HG02642 (cell line): ENCODE data around the gene PISD.
"Not testable (repeated sequence)": the region's sequence is repeated elsewhere in the genome, so short reads cannot be mapped to it uniquely, and the experiment has no call there.

Experiments
- ATAC-seq: cut with Tn5 transposase; IDR thresholded peaks from one replicate; pipeline ENCODE4 v1.9.1; 2021; ENCODE audit warnings: mild to moderate bottlenecking; ENCODE audit not compliant: unreplicated experiment, poor library complexity

The PISD gene

DNA sequence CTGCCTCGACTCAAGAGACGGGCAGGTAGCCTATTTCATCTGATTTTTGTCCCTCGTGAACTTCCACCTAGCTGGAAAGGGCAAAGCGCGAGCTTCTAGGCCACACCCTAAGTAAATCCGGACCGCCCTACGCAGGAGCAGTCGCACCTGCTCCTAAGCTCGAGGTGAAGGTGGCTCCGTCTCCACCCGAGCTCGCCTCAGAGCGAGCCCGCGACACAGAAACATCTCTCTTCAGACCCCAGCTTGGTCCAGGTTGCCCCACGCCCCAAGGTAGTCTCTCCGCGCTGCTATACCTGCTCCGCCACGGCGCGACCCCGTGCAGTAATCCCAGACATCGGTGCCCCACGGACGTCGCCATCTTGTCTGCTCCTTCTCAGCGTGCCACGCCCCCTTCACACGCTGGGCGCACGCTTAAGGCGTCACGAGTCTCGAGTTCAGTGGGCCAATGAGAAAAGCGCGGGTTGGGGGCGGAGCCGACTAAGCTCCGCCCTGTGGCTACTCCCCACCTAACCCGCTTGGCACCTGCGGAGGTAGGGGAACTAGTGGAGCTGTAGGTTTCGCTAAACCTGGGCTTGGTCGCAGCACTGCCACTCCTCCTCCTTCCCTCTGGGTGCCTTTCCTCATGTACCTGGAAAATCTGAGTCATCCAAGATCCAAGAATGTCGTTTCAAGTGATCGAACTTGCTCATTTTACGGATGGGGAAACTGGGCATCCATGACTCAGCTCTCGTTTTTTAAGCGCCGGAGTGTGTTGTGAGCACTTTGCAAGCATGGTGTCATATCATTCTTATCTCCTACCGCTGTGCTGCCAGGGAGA is at the start of gene PISD:
Gene PISD (minus strand): TSS at position 365 of the 817 bp plus-strand sequence. CDS start 7 bp downstream, at position 358.
- peak; percentile 88 for ATAC-seq

DNA sequence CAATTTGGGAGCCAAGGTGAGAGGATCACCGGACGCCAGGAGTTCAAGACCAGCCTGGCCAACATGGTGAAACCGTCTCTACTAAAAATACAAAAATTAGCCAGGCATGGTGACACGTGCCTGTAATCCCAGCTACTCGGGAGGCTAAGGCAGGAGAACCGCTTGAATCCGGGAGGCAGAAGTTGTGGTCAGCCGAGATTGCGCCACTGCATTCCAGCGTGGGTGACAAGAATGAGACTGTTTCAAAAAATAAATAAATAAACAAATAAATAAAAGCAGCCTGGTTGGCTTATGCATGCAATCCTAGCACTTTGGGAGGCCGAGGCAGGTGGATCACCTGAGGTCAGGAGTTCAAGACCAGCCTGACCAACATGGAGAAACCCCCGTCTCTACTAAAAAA is 49.2 kb upstream of the PISD start:
- not testable (repeated sequence) for ATAC-seq

DNA sequence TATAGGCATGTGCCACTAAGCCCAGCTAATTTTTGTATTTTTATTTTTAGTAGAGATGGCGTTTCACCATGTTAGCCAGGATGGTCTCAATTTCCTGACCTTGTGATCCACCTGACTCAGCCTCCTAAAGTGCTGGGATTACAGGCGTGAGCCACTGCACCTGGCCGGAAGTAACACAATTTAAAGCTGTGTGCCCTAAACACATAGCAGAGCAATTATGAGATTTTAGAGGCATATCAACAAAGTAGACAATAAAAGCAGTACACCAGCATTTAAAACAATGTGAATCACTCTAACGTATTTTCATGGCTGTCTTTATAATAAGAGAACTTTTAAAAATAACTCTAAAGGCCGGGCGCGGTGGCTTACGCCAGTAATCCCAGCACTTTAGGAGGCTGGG is 45.5 kb upstream of the PISD start:
- no peak for ATAC-seq

DNA sequence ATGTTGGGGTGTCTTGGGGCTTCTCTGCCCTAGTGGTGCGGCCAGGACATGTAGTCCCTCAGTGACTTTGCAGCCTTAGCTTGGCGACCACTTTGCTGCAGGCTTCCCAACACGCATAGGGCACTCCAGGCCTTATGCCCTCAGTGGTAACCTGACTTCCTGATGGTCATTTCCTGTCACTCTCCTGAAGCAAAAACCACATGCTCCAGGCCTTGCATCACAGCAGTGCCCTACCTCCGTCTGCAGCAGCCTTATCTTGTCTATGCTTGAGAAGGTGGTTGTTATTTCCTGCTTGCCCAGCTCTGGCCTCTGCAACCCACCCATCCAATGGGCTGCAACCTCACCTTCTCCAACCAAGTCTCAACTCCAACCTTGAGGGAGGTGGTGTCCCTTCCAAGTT is 33.4 kb upstream of the PISD start:
- no peak for ATAC-seq

DNA sequence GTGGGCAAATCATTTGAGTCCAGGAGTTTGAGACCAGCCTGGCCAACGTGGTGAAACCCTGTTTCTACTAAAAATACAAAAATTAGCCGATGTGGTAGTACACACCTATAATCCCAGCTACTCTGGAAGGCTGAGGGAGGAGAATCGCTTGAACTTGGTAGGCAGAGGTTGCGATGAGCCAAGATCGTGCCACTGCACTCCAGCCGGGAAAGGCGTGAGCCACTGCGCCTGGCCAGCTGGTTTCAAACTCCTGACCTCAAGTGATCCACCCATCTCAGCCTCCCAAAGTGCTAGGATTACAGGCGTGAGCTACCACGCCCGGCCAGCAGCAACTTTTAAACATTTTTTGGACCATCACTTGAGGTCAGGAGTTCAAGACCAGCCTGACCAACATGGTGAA is 32.0 kb upstream of the PISD start:
- ATAC-seq: not testable (repeated sequence)

DNA sequence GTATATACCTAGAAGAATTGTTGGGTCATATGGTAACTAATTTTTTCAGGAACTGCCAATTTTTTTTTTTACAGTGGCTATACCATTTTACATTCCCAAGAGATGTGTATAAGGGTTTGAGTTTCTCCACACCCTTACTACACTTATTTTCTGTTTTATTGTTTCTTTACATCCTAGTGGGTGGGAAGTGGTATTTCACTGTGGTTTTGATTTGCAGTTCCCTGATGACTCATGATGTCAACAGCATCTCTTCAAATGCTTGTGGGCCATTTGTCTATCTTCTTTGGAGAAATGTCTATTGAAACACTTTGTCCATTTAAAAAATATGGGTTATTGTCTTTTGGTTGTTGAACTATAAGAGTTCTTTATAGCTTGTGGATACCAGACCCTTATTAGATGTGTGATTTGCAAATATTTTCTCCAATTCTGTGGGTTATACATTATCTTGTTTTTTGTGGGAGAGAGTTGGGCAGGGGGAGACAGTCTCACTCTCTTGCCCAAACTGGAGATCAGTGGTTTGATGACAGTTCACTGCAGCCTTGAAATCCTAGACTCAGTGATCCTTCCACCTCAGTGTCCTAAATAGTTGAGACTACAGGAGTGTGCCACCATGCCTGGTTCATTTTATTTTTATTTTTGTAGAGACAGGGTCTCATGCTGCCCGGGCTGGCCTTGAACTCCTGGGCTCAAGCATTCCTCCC is 30.3 kb upstream of the PISD start:
- ATAC-seq: no peak

DNA sequence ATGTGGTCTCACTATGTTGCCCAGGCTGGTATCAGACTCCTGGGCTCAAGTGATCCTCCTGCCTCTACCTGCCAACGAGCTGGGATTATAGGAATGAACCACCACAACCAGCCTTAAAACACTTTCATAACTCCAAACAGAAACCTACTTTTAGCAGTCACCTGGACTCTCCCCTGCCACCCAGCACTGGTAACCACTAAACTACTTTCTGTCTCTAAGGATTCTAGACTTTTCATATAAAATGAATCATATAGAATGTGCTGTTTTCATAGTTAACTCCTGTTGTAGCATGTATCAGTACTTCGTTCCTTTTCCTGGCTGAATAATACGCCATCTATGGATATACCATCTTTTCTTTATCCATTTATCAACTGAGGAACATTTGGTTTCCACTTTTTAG is 29.4 kb upstream of the PISD start:
- ATAC-seq: no peak

DNA sequence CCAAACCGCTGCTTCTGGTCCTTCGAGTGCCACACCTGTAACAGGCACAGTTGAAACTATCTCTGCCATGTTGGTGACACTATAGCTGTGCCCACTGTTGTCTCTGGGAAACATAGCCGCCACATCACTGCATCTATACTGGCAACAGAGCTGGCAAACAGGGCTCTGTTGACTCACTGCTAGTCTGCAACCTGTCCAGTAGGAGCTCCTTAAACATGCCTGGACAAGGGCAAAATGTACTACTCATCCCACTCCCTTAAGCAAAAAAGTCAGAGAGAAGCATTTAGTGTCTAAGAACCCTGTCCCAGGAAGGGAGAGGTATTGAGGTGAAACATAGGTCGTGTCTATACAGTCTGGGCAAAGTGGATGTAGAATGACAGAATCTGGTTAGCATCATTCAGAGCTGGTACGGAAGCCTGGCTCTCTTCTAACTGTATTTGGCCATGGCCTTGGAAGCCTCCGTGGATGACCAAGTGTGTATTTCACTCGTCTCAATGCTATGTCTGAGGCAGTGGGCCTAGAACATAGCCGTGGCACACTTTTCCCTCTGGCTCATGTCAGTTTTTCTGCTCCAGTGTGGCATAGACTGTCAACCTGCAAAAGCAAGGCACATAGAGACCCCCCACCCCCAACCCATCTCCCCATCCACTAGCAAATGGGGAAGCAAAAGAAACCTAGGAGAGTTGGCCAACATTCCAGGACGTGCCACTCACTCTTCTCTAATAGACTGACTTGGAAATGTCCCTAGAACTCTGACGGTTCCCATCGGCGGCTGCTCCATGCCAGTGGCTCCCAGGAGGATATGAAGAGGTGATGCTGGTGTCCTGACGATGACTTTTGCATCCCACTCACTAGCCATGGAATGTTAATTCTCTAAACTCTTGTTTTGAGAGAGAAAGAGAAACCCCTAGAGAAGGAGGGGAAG is 21.4 kb upstream of the PISD start:
- ATAC-seq: no peak

DNA sequence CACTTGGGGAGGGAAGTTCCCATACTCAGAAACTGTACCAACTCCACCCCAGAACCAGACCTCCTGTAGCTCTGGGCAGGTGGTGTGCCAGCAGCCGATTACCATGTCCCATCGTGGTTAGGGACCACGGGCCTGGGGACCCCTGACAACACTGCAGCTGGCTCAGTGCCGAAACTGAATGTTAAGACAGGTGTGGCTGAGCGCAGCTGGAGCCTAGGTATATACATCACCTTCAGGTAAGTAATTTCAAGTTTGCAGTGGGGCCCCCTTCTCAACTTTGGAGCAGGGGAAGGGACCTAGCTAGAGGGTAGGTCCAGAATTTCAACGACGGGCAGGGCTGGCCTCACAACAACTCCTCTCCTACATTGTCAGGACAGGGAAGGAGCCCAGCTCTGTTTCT is 20.7 kb upstream of the PISD start:
- no peak for ATAC-seq

DNA sequence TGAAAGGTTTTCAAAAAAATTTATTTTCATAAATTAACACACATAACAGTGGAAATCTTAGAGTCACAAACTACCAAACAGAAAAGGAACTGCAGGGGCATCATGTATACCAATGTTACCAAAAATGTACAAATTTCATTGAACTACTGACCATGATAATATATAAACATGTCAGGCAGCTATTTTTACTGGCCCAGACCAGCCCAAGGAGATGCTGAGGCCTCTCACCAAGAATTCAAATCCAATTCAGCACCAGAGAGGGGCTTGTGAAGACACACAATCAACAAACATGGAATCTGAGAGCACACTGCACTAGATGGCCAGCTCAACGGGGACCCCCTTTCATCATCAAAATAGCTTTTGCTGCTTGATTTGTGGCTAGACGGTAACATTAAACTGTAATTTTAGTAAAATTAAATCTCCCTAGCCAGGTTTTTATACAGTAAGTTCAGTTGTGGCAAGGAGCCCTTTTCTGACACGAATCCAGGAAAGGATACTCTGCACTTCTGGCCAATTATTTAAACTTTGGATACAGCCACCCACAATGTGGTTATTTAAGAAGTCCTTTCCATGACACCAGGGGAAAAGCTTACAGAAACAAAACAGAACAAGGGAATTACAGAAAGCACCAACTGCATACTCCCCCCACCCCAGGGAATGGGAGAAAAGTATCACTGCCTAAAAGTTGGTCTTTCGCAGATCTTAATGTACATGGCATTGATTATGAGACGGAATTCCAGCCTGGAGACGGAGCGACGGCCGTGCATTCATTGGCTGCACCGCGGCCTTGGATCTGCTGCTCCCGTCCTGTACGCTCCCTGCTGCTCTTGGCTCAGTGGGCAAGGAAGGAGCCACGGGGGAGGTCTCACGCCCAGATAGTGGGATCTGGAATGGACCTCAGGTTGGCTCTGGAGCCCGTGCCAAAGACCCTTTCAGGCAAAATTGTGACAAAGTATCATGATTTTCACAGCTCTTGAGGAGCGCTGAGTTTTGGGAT is 19.6 kb upstream of the PISD start:
- no peak for ATAC-seq

DNA sequence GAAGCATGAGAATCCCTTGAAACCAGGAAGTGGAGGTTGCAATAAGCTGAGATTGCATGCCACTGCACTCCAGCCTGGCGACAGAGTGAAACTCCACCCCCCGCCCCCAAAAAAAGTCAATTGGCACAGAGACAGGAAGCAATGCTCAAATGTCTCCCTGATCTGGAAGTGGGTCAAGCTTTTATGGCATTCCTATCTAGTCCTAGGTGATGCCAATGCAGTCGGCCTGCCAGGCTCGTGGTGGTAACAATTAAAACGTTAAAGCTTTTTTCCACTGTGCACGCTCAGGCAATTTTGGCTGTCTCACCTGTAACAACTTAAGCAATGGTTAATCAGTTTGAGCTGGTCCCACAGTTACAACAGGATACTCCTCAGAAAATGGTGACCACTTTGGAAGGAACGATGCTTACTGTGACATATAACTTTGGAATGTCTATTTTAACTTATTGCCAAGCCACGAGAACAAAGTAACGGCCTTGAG is 18.9 kb upstream of the PISD start:
- ATAC-seq: no peak

DNA sequence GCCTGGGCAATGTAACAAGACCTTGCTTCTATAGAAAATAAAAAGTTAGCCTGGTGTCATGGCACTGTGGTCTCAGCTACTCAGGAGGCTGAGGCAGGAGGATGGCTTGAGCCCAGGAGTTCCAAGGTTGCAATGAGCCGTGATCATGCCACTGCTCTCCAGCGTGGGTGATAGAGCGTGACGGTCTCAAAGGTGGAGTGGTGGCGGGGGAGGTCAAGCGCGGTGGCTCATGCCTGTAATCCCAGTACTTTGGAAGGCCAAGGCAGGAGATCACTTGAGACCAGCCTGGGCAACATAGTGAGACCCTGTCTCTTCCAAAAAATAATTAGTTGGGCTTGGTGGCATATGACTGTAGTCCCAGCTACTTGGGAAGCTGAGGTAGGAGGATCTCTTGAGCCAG is 16.7 kb upstream of the PISD start:
- ATAC-seq: no peak

DNA sequence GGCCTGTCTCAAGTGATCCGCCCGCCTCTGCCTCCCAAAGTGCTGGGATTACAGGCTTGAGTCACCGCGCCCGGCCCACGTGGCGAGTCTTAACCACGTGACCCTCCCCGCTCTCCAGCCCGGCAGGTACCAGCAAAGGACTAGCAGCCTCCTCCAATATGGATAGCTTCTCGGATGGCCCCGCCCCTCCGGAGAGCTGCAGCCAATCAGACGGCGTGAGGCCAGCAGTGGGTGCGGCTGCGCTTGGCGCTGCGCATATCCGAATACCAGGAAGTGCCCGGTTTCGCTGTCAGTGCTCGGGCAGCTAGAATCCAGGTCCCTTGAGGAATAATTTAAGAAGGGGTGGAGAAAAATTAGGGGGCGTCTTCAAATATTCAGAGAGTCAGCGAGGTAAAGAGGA is 14.7 kb upstream of the PISD start:
- ATAC-seq: peak; percentile 95

DNA sequence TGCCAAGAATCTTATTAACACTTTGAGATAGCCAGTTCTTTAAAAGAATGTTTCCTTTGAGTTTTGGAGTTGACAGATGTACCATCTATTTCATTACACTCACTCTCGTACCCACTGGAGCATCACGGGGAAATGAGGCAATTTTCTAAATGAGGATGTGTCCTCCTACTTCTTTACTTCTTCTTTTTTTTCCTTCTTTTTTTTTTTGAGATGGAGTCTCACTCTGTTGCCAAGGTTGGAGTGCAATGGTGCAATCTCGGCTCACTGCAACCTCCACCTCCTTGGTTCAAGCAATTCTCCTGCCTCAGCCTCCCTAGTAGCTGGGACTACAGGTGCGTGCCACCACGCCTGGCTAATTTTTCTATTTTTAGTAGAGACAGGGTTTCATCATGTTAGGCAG is 12.2 kb upstream of the PISD start:
- ATAC-seq: not testable (repeated sequence)

DNA sequence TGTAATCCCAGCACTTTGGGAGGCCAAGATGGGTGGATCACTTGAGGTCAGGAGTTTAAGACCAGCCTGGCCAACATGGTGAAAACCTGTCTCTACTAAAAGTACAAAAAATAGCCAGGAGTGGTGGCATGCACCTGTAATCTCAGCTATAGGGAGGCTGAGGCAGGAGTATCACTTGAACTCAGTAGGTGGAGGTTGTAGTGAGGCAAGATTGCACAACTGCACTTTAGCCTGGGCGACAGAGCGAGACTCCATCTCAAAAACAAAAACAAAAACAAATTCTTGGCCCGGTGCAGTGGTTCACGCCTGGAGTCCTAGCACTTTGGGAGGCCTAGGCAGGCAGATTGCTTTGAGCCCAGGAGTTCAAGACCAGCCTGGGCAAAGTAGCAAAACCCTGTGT is 6.8 kb upstream of the PISD start:
- ATAC-seq: not testable (repeated sequence)

DNA sequence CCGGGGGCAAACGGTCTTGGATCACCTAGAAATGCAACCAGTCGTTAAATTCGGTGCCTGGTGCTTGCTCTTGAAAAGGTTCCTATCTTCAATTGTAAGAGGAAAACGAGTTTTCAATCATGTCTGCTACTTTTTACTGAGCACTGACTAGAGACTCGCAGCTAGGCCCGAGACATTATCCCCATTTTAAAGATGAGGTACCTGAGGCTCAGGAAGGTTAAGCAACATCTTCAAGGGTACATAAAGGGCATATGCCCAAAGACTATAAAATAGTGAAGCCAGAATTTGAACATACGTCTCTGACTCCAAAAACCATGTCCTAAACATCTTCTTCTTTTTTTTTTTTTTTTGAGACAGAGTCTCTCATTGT is 638 bp upstream of the PISD start:
- no peak for ATAC-seq

DNA sequence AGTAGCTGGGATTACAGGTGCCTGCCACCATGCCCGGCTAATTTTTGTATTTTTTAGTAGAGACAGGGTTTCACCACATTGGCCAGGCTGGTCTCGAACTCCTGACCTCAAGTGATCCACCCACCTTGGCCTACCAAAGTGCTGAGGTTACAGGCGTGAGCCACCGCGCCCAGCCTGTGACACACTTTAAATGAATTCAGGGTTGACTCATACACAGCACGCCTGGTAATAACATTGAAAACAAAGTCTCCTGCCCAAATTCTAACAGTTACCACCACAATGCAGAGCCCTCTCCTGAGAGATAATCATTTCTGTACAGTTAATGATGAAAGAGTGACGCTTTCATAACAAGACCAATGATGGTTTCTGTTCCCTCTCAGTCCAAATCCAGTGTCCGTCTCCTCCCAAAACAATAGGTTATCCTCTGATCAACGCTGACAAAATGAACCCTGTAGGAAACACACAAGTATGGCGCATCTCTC is 1.1 kb downstream of the PISD start:
- ATAC-seq: not testable (repeated sequence)

DNA sequence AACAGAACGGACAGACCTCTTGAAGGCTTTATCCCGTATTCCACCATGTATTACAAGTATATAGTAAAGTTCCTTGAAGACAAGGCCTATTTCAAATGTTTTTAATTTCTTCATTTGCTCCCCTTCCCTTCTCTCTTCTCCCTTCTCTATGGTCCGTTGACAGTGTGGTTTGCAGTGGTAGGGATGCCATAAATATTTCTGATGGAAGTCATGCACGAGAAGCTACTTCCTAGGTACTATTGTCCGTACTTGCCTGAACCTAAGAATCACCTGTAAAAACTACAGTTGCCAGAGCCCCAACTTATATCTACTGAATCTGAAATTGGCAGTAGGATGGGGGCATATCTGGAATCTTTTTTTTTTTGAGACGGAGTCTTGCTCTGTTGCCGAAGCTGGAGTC is 2.8 kb downstream of the PISD start:
- no peak for ATAC-seq

DNA sequence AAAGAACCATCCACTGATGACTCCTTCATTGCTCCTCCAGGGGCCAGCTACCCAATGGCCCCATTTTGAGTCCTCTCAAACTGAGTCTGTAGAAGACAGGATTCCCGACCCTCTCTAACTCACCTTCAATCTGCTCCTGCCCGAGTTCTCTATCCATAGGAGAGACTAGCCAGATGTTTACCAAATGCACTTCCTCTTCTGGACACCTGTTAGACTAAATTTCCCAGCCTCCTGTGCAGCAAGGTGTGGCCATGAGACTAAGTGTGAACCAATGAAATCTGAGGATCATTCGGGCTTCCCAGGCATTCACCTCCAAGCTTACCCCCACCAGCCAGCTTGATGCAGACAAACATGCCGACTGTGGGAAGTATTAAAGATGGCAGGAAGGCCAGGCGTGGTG is 7.6 kb downstream of the PISD start:
- ATAC-seq: no peak
